GM19395 (cell line): ENCODE results near the gene FILIP1L.

Experiments
- ATAC-seq: cut with Tn5 transposase; IDR thresholded peaks from one replicate; pipeline ENCODE4 v1.9.1; 2021; ENCODE audit warnings: mild to moderate bottlenecking, moderate library complexity; ENCODE audit not compliant: unreplicated experiment

The FILIP1L gene

DNA sequence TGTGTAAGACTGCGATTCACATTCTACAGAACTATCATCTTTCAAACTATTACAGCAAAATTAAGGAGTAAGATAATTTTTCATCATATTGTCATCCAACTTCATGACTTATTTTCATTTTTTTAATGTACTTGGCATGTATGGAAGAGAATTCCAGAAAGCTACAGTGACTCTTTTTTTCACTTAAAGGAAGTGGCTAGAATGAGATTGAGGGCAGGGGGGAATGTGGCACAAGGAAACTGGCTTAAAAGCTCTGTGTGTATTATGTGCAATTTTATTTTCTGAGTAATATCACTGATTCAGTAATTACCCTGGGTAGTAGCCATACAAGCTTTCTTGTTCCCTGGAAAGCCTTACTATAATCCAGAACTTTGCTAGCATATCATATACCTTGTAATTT, 94.6 kb downstream of the FILIP1L start:
- ATAC-seq = no peak

DNA sequence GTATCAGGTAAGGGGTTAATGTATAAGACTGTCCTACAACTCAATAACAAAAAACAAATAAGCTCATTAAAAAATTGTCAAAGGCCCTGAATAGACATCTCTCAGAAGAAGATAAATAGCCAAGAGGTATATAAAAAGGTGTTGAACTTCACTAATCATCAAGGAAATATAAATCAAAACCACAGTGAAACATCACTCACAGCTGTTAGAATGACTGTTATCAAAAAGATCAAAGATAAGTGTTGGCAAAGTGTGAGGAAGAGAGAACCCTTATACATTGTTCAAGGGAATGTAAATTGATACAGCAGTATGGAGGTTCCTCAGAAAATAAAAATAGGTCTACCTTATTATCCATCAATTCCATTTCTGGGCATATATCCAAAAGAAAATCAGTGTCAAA, 95.5 kb downstream of the FILIP1L start:
- ATAC-seq = no peak

DNA sequence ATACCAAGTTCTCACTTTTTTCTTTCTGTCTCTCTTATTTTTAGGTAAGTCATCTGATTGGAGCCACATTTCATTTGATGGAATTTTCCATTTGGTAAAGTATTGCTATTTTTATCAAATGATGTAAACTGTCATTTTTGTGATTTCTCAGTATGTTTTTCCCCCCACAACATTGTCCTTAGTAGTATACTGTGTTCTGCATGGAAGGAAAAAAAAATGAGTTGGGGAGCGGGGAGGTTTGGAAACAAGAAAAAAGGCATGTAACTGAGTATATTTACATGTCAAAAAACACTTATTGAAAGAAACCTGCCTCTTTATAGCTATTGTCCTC, 104.2 kb downstream of the FILIP1L start:
- ATAC-seq = no peak

DNA sequence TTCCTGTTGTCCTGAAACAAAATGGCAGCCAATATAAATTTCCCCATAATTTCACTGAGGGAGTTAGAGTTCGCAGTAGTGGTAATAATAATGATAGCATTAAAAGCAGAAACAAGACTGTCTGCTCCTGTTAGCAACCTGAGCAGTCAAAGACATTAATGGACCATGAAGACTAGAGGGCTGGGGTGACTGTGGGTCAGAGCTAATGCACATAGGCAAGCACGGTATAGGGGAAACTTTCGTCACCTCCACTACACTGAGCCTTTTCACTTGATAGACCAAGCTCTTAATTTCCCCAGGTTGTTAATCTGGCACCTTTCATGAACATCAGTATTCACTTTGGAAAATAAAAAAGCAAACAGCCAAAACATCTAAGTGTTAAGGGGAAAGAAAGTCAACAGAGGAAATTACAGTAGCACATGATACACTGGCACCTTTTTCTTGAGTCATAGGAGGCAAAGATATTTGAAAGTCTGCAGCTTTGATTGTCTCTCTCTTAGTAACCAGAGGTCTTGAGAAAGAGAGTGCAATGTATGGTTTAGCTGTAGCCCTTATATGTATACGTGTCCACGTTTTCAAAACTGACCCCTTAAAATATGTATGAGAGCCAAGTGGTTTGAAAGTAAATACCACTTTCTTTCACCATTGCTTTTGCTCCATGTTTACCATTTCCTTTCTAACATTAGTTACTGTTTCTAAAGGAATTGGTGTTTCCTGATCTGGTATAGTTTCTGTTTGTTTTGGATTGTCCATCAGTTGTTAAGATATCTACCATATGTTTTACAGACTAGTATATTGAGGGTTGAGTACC, 104.8 kb downstream of the FILIP1L start:
- ATAC-seq = no peak

DNA sequence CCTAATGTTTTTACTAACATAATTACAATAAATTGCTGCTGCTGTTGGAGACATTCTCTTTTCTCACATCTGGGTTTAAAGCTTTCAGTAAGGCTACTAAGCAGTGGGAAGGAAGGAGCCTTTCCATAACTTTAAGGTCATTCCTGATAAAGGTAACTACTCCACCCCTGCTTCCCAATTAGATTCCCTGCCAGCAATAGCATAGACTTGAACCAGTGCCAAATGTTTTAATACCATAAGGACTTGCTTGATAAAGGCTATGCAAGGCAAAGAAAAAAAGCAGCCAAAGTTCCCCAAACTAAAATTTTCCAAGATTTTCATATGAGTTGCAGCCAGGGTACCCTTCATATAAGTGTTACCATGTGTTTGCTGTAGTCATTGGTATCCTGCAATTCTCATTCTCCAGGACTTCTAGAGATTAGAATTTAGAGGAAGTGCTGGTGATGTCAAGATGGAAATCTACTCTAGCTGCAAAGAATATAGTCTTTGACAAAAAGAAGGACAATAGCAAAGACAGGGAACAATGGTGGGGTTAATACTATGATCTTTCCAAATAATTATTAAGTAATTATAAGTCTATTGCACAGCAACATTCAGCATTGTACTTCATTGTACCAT, 106.1 kb downstream of the FILIP1L start:
- ATAC-seq = no peak

DNA sequence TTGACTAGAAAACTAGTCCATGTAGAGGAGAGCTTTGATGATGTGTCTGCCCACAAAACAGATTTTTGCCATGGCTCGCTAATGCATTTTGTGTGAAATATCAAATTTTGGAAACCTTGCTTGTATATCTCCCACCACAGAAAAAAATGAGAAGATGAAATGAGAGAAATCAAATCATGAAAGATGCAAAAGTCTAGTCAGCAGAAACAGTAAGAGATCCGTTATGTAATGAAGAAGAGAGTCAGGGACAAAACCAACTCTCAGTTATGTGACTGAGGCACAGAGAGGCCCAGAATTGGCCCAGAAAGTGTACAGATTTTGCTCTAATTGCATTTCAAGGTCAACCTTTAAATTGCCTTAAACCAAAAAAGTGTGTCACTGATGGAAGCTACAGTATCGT, 107.0 kb downstream of the FILIP1L start:
- no peak for ATAC-seq

DNA sequence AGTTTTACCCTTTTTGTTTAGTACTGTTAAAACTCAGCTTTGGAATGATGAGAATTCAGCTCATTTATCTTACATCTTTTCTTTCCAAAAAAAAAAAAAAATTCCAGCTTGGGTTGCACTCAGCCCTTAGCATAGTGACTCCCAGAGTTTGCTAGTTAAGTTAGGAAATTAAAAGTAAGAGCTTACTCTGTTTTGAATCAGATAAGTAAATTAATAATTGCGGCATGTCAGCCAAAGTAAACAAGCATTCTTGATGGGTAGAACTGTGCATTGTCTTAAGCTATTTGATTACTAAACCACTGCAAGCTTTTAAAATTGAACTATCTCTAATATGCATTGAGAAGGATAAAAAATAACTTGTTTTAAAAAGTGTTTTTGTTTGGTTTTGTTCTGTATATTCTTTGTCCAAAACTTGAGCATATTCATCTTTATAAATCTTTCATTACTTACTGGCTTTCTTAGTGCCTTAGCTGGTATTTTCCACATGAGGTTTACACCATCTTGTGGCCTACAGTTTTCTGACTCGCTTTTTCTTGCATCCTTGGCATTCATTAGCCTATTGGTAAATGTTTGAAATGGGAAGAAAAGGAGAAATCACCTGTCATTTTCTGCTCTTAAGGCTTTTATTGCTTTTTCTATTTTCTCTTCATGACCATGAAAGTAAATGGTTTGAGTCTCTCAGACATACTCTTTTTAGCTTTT, 107.6 kb downstream of the FILIP1L start:
- no peak for ATAC-seq

DNA sequence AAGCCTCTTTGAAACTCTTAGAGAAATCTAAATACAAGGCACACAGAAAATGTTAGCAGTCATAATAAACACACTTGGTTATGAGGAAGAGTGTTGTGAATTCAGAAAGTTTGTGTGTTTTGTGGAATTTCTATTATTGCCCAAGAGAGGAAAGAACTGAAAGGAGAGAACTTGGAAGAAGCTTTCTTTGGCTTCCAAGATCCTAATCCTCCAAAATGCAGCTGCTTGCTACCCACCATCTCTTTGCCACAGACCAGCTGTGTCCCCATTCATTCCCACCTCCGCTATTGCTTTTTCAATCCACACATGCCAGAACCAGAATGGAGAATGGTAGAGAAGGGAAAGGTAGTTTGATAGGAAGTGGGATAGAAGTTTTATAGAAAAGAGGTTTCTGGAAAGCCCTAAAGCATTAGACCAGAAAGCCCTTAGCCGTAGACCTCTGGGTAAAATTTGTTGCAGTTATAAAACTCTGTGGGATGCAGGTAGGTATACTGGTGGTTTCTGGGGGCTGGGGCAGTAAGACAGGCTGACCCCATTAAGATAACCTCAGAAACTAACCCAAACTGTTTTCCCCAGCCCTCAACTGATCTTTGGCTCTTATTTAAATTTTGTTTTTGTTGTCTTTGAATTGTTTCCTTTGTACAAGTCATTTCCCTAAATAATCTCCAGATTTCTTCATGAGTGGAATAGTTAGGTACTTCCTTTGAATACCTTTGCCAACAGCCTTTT, 108.5 kb downstream of the FILIP1L start:
- ATAC-seq = no peak

DNA sequence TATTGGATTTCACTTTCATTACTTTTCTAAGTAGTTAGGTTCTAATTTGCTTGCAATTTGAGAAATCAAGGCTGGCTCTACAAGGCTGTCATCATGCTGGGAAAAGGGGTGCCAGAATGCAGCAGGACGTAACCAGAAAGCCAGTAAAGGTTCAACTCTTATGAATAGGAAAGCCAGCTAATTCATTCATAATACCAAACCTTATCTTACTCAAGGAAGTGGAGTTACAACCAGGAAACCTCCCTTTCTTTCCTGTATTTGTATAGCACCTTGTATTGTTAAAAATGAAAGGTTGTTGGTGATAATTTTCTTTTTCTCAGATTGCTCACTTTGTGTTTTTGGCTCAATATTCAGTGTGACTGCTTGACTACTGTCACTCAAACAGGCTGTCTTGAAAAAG, 109.4 kb downstream of the FILIP1L start:
- ATAC-seq = no peak

DNA sequence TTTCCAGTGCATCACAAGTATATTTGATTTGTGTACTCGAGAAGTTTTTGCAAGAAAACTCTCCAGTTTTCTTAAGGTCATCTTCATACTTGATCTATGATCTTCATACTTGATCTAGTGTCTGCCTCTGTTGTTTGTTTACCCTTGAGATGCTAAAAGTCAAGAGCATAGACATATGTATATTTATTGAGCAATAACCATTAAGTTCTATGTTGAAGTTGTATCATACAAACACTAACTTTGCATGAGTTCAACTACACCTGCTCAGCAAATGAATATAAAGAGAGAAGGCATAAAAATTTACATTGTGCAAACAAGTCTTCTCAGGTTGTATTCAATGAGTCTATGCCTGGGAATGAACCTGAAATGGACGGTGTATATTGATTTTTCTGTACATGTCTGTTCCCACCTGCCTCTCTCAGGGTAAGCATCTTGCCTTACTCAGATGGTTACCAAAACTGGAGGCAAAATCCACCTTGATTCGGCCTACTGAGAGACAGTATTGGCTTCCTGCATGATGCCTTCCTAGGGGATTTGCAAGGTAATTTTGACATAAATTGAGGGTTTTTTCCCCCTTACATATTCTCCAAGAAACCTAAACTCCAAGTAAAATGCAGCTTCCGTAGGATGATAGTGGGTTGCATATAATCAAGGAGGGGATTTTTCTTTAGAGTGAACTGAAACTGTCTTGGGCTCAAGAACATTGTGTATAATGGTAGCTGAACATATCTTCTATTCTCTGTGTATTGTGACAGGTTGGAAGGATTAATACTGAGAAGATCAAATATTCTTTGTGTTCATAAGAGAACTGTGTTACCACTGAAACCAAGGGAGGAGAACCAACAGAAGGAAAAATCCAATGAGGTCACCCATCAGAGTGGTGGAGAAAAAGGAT, 110.4 kb downstream of the FILIP1L start:
- ATAC-seq = no peak

DNA sequence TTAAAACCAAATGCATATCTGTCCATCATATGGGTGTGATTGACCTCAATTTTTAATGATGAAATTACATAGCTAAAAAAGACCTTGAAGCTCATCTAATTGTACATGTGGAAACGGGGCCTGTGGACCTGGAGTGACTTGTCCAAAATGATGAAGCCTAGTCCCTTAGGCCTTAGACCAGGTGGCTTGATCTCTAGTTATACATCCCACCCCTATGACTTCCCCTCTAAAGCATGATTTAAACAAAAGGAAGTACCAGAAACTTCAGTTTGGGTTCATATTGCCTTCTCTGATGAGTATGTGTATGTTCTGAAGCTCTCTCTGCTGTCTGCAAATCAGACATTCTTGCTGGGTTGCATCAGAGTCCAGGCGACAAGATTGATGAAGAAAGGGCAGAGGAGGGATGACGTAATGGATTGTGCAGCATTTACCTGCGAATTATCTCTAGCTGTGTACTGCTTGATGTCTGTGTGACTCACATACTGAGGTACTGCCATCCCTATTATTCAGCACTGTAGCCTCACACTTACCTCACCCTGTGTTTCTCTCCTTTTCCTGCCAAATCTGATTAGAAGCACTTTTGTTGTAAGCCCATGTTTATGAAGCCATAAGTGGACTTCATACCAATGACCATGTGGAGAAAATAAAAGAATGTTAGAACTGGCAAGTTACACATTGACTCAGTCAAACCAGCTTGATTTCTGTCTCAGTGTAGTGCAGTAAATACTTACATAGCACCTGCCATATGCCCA, 111.5 kb downstream of the FILIP1L start:
- no peak for ATAC-seq

DNA sequence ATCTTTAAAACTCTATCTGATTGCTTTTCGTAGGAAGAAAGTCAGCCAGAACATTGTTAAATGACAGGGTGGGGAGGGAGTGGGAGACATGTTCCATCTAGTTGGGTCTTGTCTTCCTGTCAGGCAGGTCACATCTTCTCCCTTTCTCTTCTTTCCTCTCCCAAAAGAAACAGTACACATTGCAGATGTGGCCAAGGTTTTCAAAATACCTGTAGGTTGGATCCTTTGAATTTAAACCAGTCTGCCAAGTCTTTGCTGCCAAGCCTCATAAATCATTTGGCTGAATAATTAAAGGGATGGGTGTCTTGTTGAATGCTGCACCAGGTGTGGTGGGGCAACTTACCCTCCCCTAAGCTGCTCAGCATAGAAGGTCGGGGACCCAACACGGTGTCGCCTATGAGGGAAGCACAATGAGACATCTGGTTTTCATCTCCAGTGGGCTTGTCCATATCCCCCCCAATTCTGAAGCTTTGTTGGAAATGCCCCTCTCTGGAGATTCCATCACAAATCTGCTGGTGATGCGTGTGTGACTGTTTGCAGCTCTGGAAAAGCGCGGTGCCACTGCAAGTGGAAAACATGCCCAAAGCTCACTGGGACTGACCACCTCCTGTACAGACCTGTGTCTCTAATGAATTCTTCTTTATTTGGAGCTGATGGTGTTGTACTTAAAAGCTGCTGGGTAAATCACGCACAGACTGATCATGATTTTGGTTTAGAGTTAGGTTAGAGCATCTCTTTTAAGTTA, 112.6 kb downstream of the FILIP1L start:
- no peak for ATAC-seq

DNA sequence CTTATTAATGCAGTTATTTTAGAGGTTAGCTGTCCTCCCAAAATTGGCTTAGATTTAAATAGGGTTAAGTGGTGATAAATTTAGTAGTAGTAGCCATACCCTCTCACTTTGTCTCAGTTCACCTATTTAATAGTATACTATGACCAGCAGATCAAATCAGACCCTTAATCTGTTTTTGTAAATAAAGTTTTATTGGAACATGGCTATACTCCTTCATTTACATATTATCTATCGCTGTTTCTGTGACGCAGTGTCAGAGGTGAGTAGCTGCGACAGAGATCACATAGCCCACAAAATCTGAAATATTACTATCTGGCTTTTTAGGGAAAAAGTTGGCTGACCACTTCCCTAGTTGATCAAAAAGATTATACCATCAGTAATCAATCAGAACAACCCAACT, 113.2 kb downstream of the FILIP1L start:
- no peak for ATAC-seq

DNA sequence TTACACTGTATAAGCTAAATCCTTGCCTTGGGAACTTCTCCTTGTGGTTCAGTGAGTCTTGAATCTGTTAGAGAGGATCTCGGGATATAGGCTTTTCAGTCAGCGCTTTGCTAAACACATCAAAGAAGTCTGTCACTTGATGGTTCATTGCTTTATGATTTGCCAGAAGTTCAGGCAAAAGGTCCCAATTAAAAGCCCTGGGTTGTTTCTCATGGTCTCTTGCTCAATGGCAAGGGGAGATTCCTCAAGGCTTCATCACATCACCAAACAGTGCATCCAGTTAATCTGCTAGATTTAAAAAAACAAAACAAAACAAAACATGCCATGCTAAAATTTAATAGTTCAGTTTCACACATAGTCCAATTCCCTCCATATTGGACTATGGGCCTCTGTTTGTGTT, 114.8 kb downstream of the FILIP1L start:
- no peak for ATAC-seq

DNA sequence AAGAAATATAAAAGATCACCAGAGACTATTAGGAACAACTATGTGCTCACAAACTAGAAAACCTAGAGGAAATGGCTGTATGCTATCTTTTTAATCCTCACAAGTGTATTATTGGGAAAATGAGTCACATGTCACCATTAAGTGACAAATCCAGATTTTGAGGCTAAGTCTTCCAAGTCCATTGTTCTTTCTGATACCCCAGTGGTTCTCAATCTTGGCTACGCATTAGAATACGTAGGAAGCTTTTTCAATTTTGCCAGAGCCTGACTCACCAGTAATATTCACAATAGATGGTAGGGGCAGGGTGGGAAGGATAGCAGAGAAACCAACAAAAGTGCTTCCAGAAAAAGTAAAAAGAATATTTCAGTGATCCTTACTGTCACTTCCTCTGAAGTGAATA, 117.0 kb downstream of the FILIP1L start:
- ATAC-seq = no peak

DNA sequence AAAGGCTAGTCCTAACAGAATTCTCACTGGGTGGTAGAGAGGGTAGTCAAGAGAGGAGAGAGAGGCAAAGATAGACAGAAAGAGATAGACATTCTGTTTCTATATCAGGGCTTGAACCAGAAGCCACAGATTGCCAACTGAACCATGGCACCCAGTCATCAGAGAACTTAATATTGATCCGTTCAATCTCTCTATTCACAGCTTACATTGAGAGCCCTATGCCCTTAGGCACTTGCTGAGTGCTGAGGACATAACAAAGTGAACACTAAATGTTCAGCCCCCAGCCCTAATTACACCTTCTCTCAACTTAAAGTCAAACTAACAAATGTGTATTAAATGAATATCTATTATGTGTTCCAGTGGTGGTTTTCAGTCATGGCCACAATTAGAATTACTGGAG, 124.1 kb downstream of the FILIP1L start:
- no peak for ATAC-seq

DNA sequence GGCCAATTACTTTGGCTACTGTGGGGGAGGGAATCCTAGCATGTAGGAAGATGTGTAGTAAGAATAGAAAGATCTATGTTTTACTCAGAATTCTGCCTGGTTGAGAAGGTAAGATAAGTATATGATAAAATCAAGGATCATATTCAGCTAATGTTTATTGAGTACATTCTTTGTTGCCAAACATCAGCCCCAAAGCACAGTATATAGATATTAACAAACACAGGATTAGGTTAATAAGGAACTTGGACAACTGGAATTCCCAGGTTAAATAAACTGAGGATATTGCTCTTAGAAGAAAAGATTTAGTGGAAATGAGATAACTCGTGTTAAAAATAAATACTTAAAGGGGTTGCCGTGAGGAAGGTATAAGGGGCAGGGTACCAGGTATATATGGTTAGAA, 129.6 kb downstream of the FILIP1L start:
- ATAC-seq = no peak

DNA sequence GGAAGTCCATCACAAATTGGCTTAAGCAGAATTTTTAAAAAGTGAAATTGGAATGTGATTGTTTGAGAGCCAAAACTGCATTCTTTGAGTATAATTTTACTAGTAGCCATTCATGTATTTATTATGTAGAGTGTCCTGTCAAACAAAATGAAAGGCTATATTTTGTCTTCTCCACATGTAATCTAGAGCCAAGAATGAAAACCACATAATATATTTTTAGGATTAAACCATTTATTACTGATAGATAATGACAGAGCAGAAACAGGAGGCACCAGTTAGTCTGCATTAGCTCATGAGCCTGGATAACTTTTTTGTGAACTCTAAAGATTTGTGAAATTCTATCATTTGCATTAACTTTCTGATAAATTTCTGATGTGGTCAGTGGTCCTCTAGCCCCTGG, 130.2 kb downstream of the FILIP1L start:
- no peak for ATAC-seq

DNA sequence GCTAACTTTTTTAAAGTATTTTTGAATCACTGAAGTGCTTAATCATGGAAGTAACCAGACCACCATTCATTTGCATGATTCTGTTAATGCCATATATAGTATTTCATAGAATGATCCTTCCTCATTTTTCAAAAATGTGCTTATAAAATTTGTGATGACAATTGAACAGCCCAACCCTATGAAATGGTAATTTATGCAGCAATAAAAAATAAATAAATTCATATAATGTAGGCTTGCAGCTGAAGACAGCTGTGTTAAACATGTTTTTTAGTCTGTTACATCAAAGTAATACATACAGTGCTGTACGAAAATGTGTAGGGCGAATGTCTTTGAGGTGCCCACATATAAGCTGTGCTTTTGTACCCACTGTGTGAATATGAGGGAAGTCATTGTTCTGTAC, 131.7 kb downstream of the FILIP1L start:
- no peak for ATAC-seq
